Left colon (tissue), 2 donors: Measurements from ENCODE around the gene ELAVL4. TPM values are rescaled to one million over a fixed set of nuclear protein-coding genes. Genes with fewer than 3 reads are reported as not detected.

Experiments
- ATAC-seq: fragments of 200-7000 bp; cut with Tn5 transposase; one replicate; pipeline ENCODE4 v1.9.1; 2020; ENCODE audit warnings: mild to moderate bottlenecking, moderate library complexity
- DNase-seq, 2 donors: peaks; one replicate each; pipeline ENCODE4 v3.0.0-alpha.2; 2020
- intact Hi-C, 2 donors: fragments of 100-400 bp; cut with DNase I in 1 of 2; cut with micrococcal nuclease in 1 of 2; formaldehyde crosslinking; loops; one replicate each; pipeline versions ENCODE4 v1.11.2 to v1.14.0; 2022; cut with DNase I, micrococcal nuclease
- long read RNA-seq: library from polyadenylated mRNA; unstranded; transcript quantifications from one replicate; pipeline ENCODE4 v2.0.0, GENCODE V29; 2021
- total RNA-seq, 2 donors: library from RNA; stranded (reverse); fragmentation: NEBNext Ultra II Directional; extraction: Animal tissue kit (Norgen Biotek cat#: 25700); gene quantifications; one replicate each; pipeline ENCODE4 v1.2.1, GENCODE V29; 2021
- donor health status: DM: no; HTN: no; CAD: no.
- donor health status: DM: yes; HTN: yes; CAD: no.

The ELAVL4 gene
- total RNA-seq = 1 to 10 TPM in 1 of 2 donors, under 1 TPM in 1; 0.79 to 1.2 TPM
- long read RNA-seq = 0 reads

DNA sequence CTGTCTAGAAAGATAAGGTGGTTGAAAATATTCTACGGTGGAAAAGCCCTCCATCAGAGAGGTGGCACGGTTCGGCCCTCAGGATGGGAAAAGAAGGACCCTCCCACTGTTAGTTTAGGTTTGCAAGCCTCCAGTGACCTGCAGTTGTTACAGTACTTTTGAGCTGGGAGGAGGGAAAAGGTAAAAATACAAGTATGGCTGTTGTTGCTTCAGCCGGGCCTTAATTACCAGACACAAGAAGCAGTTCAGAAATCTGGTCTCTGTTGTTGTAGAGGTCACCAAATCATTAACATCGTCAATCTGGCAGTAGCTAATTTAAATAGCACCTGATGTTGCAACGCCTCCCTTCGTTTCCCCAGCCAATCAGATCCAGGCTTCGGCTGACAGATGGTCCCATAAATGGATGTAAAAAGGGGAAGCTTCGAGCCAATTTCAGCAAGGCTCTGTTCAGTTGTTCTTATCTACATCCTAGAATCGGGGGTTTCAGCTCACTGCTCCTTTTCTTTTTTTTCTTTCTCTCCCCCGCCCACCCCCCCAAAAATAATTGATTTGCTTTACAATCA is at the start of gene ELAVL4:
Gene ELAVL4, plus strand, starts transcription at position 424 of the 563 bp plus-strand sequence. CDS start 270 bp downstream, outside the sequence.
- DNase-seq = no peak
- intact Hi-C loops = no loop called here
- ATAC-seq = no peak

- no peak for ATAC-seq
- no peak for DNase-seq
- intact Hi-C loops = no loop called here
Observed at GRCh38 chr1:50060279-50060678, 48.4 kb upstream of the ELAVL4 start.

DNA sequence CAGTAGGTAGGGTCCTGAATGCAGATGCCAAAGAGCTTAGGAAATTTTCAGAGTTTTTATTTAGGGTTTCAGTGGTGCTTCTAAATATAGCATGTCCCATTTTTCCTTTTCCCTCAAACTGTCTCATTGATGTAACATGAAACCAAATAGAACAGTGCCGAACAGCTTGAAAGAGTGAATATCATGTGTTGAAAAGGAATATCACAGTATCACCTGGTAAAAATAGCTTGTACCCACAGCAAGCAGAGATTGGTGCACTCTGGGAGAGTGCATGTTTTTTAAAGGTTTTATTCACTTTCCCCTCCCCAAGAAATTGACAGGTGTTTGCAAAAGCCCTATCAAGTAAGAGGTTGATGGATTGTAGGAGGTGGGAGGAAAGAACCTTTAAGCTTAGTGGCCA is 41.9 kb upstream of the ELAVL4 start:
- no peak for ATAC-seq
- intact Hi-C loops = no loop called here
- no peak for DNase-seq

DNA sequence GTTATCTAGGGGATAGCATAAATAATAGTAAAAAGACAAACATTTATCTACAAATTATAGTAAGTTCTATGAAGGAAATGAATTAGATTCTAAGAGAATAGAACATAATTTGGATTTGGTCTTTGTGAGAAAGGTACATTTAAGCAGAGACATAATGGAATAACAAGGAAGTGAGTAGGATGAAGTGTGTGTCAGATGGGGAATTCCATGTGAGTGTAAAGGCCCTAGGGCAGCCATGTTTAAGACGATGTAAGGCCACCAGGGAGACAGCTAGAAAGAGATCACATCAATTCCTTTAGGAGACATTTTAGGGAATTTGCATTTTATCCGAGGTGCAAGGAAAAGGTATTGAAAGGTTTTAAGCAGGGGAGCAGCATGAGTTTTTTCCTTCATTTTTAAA is 33.8 kb upstream of the ELAVL4 start:
- ATAC-seq (no peak), DNase-seq (no peak)
- intact Hi-C loops = no loop called here

- no peak for DNase-seq
- no peak for ATAC-seq
- intact Hi-C loops = no loop called here
Observed at GRCh38 chr1:50077273-50077672, 31.4 kb upstream of the ELAVL4 start.

DNA sequence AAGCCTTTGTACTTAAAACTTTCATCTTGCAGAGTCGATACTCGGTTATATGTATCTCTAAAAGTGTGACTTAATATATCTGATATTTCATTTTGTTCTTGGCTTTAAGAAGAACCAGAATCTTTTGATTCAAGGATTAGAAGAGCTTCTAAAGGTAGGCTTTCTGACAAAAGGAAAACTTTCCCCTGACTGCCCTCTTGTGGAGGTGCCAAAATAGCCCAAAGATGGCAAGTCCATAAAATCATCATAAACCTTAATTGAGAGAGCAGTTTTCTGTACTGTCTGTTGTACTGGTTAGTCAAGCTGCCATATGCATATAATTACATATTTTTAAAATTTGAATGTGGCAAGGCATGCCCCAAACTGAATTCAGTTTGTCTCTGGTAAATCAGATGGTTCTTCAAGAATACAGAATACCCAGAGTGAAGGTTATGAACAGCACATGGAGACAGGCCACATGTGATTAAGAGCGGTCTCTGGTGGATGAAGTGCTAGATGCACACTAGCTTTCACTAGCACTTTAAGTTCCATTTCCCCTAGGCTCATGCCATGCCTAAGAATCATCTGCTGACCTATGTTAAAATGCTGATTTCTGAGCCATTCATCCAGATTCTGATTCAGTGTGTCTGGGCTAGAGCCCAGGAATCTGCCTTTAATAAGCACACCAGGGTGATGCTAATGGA is 27.7 kb upstream of the ELAVL4 start:
- intact Hi-C loops = no loop called here
- peak; percentile 42 for ATAC-seq

GRCh38 chr1:50084389-50084788 is 24.3 kb upstream of the ELAVL4 start:
- DNase-seq (no peak), ATAC-seq (no peak)
- intact Hi-C loops = no loop called here

More for the DNA sequence above, 27.7 kb upstream of the ELAVL4 start:
- peak in 1 of 2 donors; percentile 13 for DNase-seq

GRCh38 chr1:50091068-50091467 is 17.7 kb upstream of the ELAVL4 start:
- intact Hi-C loops = no loop called here
- no peak for ATAC-seq
- DNase-seq = no peak

DNA sequence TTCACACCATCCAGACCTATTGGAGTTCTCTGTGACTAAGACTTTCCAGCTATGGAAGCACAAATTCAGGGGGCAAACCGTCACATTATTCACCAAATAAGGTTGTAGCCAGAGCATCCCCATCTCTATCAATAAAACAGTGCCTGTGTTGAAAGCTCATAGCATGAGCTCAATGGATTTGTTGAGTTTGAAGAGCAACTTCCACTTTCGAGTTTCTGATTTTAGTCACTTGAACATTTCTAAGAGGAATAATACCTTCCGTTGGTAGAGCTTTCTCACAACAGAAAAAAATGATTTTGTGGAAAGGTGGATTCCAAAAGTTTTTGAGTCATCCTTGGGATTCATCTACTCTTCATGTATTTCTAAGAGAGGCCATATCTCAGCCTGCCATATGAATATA is 13.0 kb upstream of the ELAVL4 start:
- ATAC-seq (no peak), DNase-seq (no peak)
- intact Hi-C loops = no loop called here

- ATAC-seq (no peak), DNase-seq (no peak)
- intact Hi-C loops = no loop called here
Observed at GRCh38 chr1:50097021-50097679, 11.6 kb upstream of the ELAVL4 start.

DNA sequence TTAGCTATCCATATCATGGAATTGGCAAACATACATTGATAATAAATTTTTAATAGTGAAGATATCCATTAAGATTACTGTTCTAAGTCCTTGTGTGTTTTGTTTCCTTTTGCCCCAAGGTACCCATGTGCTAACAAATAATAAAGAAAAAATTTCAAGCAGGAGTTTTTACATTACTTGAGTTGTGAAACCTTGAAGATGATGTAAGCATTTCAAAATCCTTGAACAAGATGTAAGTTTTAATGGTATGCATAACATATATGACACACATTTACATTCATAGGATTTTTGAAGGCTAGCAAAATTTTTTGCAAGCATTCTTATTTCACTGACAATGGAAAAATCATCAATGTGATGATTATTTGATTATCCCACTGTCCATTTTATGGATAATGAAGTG is 10.9 kb upstream of the ELAVL4 start:
- intact Hi-C loops = no loop called here
- ATAC-seq = no peak
- no peak for DNase-seq

DNA sequence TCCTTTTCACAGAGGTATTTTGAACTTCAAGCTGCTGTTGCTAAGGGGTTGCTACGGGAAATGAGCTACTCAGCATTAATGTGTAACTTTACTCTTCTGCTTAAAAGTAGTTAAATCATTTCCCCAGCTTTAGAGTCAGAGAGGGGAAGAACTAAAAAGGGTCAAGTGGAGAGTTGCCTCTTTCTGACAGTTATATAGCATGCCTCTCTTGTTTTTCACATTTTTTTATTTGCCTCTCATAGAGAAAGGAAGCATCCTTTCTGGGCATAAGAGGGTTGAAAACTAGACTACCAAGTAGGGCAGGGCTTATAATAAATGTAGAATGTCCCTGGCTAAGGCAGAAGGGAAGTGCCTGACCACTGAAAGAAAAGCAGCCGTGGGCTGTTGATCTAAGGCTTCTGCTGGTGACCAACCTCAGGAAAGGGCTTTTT is 10.1 kb upstream of the ELAVL4 start:
- DNase-seq (no peak), ATAC-seq (no peak)
- intact Hi-C loops = no loop called here

- DNase-seq (no peak), ATAC-seq (no peak)
- intact Hi-C loops = no loop called here
Observed at GRCh38 chr1:50099654-50100053, 9.1 kb upstream of the ELAVL4 start.

- ATAC-seq (no peak), DNase-seq (no peak)
- intact Hi-C loops = no loop called here
Observed at GRCh38 chr1:50103615-50104081, 5.1 kb upstream of the ELAVL4 start.

- intact Hi-C loops = no loop called here
- ATAC-seq = no peak
- DNase-seq = no peak
Observed at GRCh38 chr1:50105433-50105832, 3.3 kb upstream of the ELAVL4 start.

DNA sequence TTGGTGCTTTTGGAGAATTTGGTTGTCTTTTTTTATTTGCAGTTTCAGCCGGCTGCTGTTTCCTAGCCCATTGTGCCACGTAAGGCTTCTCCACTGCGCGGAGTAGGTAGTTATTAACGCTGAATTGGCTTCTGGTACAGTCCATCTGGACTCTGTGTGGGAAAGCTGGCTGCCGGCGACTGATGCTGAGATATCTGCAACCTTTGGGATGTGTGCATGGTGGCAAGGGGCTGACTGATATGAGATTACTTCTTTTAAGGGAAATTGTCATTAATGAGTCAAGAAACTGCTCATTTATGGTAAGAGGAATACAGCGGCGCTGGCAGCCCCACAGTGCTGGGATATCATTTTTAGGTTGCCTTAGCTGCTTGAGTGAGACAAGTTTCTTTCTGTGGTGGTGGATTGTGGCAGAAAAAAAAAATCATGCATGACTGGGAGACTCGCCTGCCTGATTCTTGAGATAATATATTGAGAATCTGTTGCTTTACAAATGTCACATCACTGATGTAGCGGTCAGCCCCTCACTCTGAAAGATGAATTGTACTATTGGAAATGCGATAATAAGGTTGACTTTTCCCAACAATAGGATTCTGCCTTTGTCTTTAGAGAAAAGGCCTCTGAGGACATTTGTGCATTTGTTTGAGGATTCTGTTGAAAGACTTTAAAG is 2.5 kb upstream of the ELAVL4 start:
- DNase-seq (no peak), ATAC-seq (no peak)
- intact Hi-C loops = no loop called here

DNA sequence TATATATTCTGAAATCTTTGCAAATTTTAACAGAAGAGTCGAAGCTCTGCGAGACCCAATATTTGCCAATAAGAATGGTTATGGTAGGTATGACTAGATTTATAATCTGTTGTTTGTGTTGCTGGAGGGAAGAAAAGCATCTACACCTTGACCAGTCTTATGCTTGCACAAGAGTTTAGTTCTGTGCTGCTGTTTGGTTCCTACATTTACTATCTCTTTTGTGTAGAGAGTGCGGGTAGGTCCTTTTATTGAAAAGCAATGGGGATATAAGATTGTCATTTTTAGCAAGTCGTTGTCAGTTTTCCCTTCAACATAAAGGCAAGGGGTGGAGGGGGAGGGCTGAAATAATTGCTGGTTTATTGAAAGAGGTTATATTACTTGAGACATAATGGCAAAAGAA is 396 bp downstream of the ELAVL4 start:
- ATAC-seq (no peak), DNase-seq (no peak)
- intact Hi-C loops = no loop called here

GRCh38 chr1:50109647-50110075 is 941 bp downstream of the ELAVL4 start:
- ATAC-seq = no peak
- no peak for DNase-seq
- intact Hi-C loops = no loop called here

DNA sequence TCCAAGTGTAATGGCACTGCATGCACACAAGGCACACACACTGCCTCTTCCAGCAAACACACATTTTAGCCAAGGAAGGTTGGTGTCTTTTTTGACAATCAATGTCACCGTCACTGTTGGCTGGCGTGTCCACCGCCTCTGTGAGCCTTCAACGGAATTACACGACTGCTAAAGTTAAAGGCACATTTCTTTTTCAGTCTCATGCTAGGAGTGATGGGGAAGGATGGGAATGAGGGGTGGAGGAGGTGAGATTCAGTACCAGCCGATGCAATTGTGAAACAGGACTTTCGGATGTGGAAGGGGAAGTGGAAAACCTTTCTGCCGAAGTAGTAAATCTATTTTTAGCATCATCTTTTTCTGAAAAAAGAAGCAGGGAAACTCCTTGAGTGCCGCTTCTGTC is 1.4 kb downstream of the ELAVL4 start:
- ATAC-seq (no peak), DNase-seq (no peak)
- intact Hi-C loops = no loop called here

- DNase-seq = no peak
- ATAC-seq = no peak
- intact Hi-C loops = no loop called here
Observed at GRCh38 chr1:50110656-50111055, 1.9 kb downstream of the ELAVL4 start.
